ENCODE results near the gene SCRN1.

DNA sequence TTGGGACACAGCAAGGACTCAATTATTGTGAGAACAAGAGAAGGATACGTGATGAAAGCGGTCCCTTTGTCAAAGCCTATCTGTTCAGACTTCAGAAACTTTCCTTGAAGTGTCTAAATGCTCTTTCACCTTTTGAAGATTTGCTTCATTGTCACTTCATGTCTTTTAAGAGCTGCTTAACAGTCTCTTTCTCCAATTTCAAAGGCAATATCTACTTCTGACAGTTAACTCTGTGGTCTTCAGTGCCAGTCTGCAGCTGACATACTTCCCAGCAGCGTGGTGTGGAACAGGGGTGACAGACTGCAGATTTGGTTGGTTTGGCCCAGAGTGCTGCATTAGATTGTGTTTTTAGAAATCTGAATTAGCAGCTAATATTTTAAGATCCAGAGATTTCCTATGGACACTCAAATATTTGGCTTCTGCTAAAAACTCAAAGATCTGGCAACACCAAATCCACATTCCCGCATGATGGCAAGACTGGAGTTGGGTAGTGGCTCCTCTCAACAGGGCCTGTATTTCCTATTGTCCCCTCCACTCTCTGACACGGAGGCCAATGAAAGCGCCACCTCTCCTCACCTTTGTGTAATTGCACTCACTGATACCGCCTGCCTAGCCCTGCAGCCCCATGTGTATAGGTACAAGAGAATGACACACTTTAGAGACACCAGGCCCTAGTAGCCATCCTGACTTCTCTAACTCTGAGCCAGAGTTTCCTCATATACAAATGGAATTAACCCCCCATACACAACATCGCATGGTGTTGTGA is 11.5 kb downstream of the SCRN1 start:
- TF ChIP-seq, protein P1, sequence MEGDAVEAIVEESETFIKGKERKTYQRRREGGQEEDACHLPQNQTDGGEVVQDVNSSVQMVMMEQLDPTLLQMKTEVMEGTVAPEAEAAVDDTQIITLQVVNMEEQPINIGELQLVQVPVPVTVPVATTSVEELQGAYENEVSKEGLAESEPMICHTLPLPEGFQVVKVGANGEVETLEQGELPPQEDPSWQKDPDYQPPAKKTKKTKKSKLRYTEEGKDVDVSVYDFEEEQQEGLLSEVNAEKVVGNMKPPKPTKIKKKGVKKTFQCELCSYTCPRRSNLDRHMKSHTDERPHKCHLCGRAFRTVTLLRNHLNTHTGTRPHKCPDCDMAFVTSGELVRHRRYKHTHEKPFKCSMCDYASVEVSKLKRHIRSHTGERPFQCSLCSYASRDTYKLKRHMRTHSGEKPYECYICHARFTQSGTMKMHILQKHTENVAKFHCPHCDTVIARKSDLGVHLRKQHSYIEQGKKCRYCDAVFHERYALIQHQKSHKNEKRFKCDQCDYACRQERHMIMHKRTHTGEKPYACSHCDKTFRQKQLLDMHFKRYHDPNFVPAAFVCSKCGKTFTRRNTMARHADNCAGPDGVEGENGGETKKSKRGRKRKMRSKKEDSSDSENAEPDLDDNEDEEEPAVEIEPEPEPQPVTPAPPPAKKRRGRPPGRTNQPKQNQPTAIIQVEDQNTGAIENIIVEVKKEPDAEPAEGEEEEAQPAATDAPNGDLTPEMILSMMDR (IDR thresholded peaks at IDR 0.05; ENCODE audit: insufficient read depth, low read length), result no peak
- TF ChIP-seq POLR2AphosphoS5 (IDR thresholded peaks at IDR 0.05; ENCODE audit: low read depth), result no peak
- no peak for TF ChIP-seq GABPA (IDR thresholded peaks at IDR 0.05; ENCODE audit: low read depth)
